HepG2 (cell line): ENCODE data around the gene RAB2B. TPM values are rescaled to one million over a fixed set of nuclear protein-coding genes. Genes with fewer than 3 reads are reported as not detected.

ENCODE experiments used
- AGO1 ChIP-seq: fragments of 200-400 bp; formaldehyde crosslinking; IDR thresholded peaks from 2 replicates; pipeline ENCODE4 v1.6.1; 2017; ENCODE audit warnings: mild to moderate bottlenecking, low read depth, low read length, moderate library complexity; ENCODE audit not compliant: poor library complexity, severe bottlenecking
- CAMTA2 ChIP-seq: sonication (generic); formaldehyde crosslinking; IDR thresholded peaks from 2 replicates; pipeline ENCODE4 v1.4.0; 2020; ENCODE audit warnings: mild to moderate bottlenecking, missing genetic modification reagents, borderline replicate concordance
- FIP1L1 ChIP-seq: fragments of 200-400 bp; formaldehyde crosslinking; IDR thresholded peaks from 2 replicates; pipeline ENCODE4 v1.6.1; 2018; ENCODE audit warnings: low read depth, mild to moderate bottlenecking, low read length, moderate library complexity, borderline replicate concordance; ENCODE audit not compliant: insufficient read depth
- GFI1 ChIP-seq: sonication (generic); formaldehyde crosslinking; IDR thresholded peaks from 2 replicates; pipeline ENCODE4 v1.5.0; 2020; ENCODE audit warnings: missing genetic modification reagents, mild to moderate bottlenecking, borderline replicate concordance
- HNRNPLL ChIP-seq: fragments of 200-400 bp; formaldehyde crosslinking; IDR thresholded peaks from 2 replicates; pipeline ENCODE4 v1.6.1; 2017; ENCODE audit warnings: mild to moderate bottlenecking, low read depth, low read length; ENCODE audit not compliant: poor library complexity, severe bottlenecking
- IKZF4 ChIP-seq: sonication (generic); formaldehyde crosslinking; IDR thresholded peaks from 2 replicates; pipeline ENCODE4 v1.5.1; 2020; ENCODE audit warnings: borderline replicate concordance, mild to moderate bottlenecking, low read depth, missing genetic modification reagents; ENCODE audit errors: not compliant biosample characterization
- MED8 ChIP-seq: sonication (generic); formaldehyde crosslinking; IDR thresholded peaks from 2 replicates; pipeline ENCODE4 v1.8.1; 2023; ENCODE audit warnings: mild to moderate bottlenecking, missing genetic modification reagents; ENCODE audit not compliant: insufficient replicate concordance
- MIER2 ChIP-seq: IDR thresholded peaks from 2 replicates; pipeline ENCODE4 v1.6.1; 2016; ENCODE audit warnings: missing biosample characterization, missing genetic modification reagents
- MLXIP ChIP-seq: sonication (generic); formaldehyde crosslinking; IDR thresholded peaks from 2 replicates; pipeline ENCODE4 v1.9.0; 2021; ENCODE audit warnings: missing genetic modification reagents, borderline replicate concordance
- NCOR1 ChIP-seq: fragments of 200-600 bp; sonication (generic); IDR thresholded peaks from 2 replicates; pipeline ENCODE4 v1.7.0; 2017; ENCODE audit warnings: antibody characterized with exemption, low read length, borderline replicate concordance
- NR2C2 ChIP-seq: sonication (generic); formaldehyde crosslinking; IDR thresholded peaks from 2 replicates; pipeline ENCODE4 v1.4.0; 2020; ENCODE audit warnings: missing genetic modification reagents, mild to moderate bottlenecking, moderate library complexity, borderline replicate concordance
- PAWR ChIP-seq: sonication (generic); formaldehyde crosslinking; IDR thresholded peaks from 2 replicates; pipeline ENCODE4 v1.4.0; 2020; ENCODE audit warnings: missing genetic modification reagents, mild to moderate bottlenecking, borderline replicate concordance
- RARG ChIP-seq: sonication (generic); formaldehyde crosslinking; IDR thresholded peaks from 2 replicates; pipeline ENCODE4 v1.4.0; 2020; ENCODE audit warnings: low read depth, mild to moderate bottlenecking, missing genetic modification reagents
- RFXANK ChIP-seq: IDR thresholded peaks from 2 replicates; pipeline ENCODE4 v1.6.1; 2016
- SMAD9 ChIP-seq: sonication (generic); formaldehyde crosslinking; IDR thresholded peaks from 2 replicates; pipeline ENCODE4 v1.5.1; 2020; ENCODE audit warnings: mild to moderate bottlenecking, missing genetic modification reagents
- TEAD3 ChIP-seq: optimal IDR thresholded peaks from 2 replicates; pipeline ENCODE3; 2016; ENCODE audit warnings: borderline replicate concordance
- TFDP1 ChIP-seq: IDR thresholded peaks from 2 replicates; pipeline ENCODE4 v1.6.1; 2016; ENCODE audit warnings: missing compliant biosample characterization, missing genetic modification reagents, borderline replicate concordance
- ZNF350 ChIP-seq: sonication (generic); formaldehyde crosslinking; IDR thresholded peaks from 2 replicates; pipeline ENCODE4 v1.4.0; 2020; ENCODE audit warnings: mild to moderate bottlenecking, low read depth, missing genetic modification reagents, borderline replicate concordance
- ZNF552 ChIP-seq: sonication (generic); formaldehyde crosslinking; IDR thresholded peaks from 2 replicates; pipeline ENCODE4 v1.9.0; 2022; ENCODE audit warnings: missing genetic modification reagents, mild to moderate bottlenecking, borderline replicate concordance
- ZNF703 ChIP-seq: sonication (generic); formaldehyde crosslinking; IDR thresholded peaks from 2 replicates; pipeline ENCODE4 v1.5.1; 2020; ENCODE audit warnings: missing genetic modification reagents, mild to moderate bottlenecking, moderate library complexity, borderline replicate concordance
- polyA plus RNA-seq, 8 experiments: library from polyadenylated mRNA; depleted of rRNA in 3 of 8; stranded (reverse) in 7 of 8; unstranded in 1 of 8; fragments of >200 nt; fragmentation: Illumina TruSeq in 4 of 8; extraction: Trizol in 4 of 8; gene quantifications; 2 replicates each; pipeline versions ENCODE4 v1.2.1 to v1.2.3, GENCODE V29; 2011 to 2016; ENCODE audit warnings: low read depth in 4 of 8, missing spikeins in 1 of 8, mixed read lengths in 1 of 8; ENCODE audit not compliant: insufficient read depth in 1 of 8
- total RNA-seq, 5 experiments: library from RNA; depleted of rRNA; stranded (reverse); fragments of >200 nt; fragmentation: Illumina TruSeq; extraction: Trizol; gene quantifications; 2 replicates each; pipeline ENCODE4 v1.2.3, GENCODE V29; 2016; ENCODE audit warnings: low read depth in 1 of 5
- TF ChIP-seq, protein P1 (sequence below): sonication (generic); formaldehyde crosslinking; IDR thresholded peaks from 2 replicates; pipeline ENCODE4 v1.4.0; 2020; ENCODE audit warnings: mild to moderate bottlenecking, missing genetic modification reagents
- TF ChIP-seq, protein P2 (sequence below): sonication (generic); formaldehyde crosslinking; conservative IDR thresholded peaks from 2 replicates; pipeline ENCODE4 v1.8.0; 2022; ENCODE audit warnings: missing genetic modification reagents

The RAB2B gene
- total and polyA plus RNA-seq, 2 of the 13 experiments (the other 11 are each of a cell fraction or from before 2014, with no cell fraction given): 36.0 to 60.6 TPM

DNA sequence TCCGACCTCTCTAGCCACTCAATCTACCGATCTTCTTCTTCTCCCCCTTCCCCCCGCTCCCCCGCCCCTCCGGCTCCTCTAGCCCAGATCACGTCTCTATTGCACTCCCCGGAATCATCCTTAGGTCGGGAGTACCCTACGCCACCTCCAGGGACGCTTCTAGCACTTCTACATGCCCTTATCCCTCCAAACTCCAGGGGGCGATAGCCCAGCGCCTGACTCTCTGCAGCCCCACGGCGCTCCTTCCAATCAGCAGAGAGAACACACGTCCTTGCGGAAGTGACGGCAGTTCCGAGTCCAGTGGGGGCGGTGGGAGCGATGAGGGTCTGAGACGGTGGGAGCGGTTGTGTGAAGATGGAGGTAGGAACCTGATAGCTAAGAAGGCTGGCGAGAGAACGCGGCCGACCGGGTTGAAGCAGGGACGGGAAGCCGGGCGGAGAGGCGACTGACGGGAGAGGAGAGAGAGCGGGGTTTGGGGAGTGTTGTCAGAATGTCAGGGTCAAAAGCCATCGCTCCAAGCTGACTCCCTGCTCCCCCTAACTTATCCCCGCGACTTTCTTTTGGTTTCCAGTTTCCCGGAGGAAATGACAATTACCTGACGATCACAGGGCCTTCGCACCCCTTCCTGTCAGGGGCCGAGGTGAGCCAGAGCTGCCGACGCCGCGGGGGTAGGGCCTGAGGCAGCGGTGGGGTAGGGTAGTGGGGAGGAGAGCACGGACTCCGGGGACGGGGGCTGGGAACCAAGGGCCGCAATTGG, at the start of gene RAB2B, which contains the start of gene TOX4 (continued):
- peak; percentile 35 for TF ChIP-seq MED8 (CRISPR knock-in tag)
- TF ChIP-seq PAWR (CRISPR knock-in tag): 0 out of 2 replicates have a peak, but pooled peaks have one; percentile 43
- peak; percentile 94 for TF ChIP-seq NR2C2 (CRISPR knock-in tag)
- TF ChIP-seq GFI1 (CRISPR knock-in tag): no peak
- peak; percentile 74 for TF ChIP-seq MIER2 (CRISPR knock-in tag)
- TF ChIP-seq NCOR1: peak; percentile 21; the same call in 1 of the 2 replicates
- peak; percentile 51; the same call in 1 of the 2 replicates for TF ChIP-seq TFDP1 (CRISPR knock-in tag)
- peak; percentile 91 for TF ChIP-seq IKZF4
- TF ChIP-seq TEAD3 (CRISPR knock-in tag): peak; percentile 76
- TF ChIP-seq SMAD9: 0 out of 2 replicates have a peak, but pooled peaks have one; percentile 38
- no peak for TF ChIP-seq MLXIP (CRISPR knock-in tag)
- no peak for TF ChIP-seq RFXANK (CRISPR knock-in tag)
- TF ChIP-seq, protein P1, sequence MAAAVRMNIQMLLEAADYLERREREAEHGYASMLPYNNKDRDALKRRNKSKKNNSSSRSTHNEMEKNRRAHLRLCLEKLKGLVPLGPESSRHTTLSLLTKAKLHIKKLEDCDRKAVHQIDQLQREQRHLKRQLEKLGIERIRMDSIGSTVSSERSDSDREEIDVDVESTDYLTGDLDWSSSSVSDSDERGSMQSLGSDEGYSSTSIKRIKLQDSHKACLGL (CRISPR knock-in tag): peak; percentile 73; the same call in 1 of the 2 replicates
- TF ChIP-seq HNRNPLL: peak; percentile 84
- peak; percentile 70 for TF ChIP-seq AGO1
- TF ChIP-seq ZNF552: no peak
- TF ChIP-seq FIP1L1: peak; percentile 63; the same call in 1 of the 2 replicates
- no peak for TF ChIP-seq RARG (CRISPR knock-in tag)
- TF ChIP-seq ZNF350 (CRISPR knock-in tag): peak; percentile 98
- no peak for TF ChIP-seq CAMTA2
- TF ChIP-seq, protein P2, sequence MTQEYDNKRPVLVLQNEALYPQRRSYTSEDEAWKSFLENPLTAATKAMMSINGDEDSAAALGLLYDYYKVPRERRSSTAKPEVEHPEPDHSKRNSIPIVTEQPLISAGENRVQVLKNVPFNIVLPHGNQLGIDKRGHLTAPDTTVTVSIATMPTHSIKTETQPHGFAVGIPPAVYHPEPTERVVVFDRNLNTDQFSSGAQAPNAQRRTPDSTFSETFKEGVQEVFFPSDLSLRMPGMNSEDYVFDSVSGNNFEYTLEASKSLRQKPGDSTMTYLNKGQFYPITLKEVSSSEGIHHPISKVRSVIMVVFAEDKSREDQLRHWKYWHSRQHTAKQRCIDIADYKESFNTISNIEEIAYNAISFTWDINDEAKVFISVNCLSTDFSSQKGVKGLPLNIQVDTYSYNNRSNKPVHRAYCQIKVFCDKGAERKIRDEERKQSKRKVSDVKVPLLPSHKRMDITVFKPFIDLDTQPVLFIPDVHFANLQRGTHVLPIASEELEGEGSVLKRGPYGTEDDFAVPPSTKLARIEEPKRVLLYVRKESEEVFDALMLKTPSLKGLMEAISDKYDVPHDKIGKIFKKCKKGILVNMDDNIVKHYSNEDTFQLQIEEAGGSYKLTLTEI: no peak
- no peak for TF ChIP-seq ZNF703 (CRISPR knock-in tag)
